HepG2 (cell line): ENCODE measurements around the gene ADCK2. TPM values are rescaled to one million over a fixed set of nuclear protein-coding genes. Genes with fewer than 3 reads are reported as not detected.

Experiments
- ATAC-seq: fragments of 200-7000 bp; cut with Tn5 transposase; 3 replicates; pipeline ENCODE4 v1.9.1; 2020; ENCODE audit warnings: mild to moderate bottlenecking, moderate library complexity
- BruUV-seq: library from RNA; stranded (reverse); fragments of 400-500 nt; replicated peaks from 2 replicates; lab custom pipeline; 2021; lab: Mats Ljungman, UMichigan
- CTCF ChIA-PET: fragments of 300-600 bp; formaldehyde crosslinking; extraction: SDS; loops from one replicate; lab custom pipeline; 2021; ENCODE audit warnings: low total read pairs, inconsistent platforms, low intra/inter-chr PET ratio; lab: Yijun Ruan, JAX
- POLR2A ChIA-PET: fragments of 350-600 bp; sonication (Branson Sonifier 250); formaldehyde crosslinking; loops from one replicate; lab custom pipeline; 2020; ENCODE audit warnings: antibody characterized with exemption, inconsistent platforms; lab: Yijun Ruan, JAX
- DNase-seq: peaks from one replicate; pipeline ENCODE4 v3.0.0-alpha.2; 2015; ENCODE audit warnings: low spot score
- FAIRE-seq: peaks from 3 replicates; lab custom pipeline; 2011; peaks lifted over from hg19 to GRCh38; lab: Jason Lieb, UNC
- H2AFZ ChIP-seq: one replicate; pipeline ENCODE4 v1.6.1; 2011; ENCODE audit warnings: low read length, inconsistent platforms
- H3K27ac ChIP-seq: fragments of 300-600 bp; 3 replicates; pipeline ENCODE4 v1.8.0; 2011; ENCODE audit warnings: mixed run types, mild to moderate bottlenecking, mixed read lengths, low read length, inconsistent platforms; ENCODE audit not compliant: insufficient read depth; ENCODE audit errors: extremely low read length
- H3K27me3 ChIP-seq, 2 experiments: fragments of 200-600 bp in 1 of 2; 2 replicates in 1 of 2; 3 replicates in 1 of 2; pipeline versions ENCODE4 v1.6.0 to v1.8.0; 2011; ENCODE audit warnings: low read length in 2 of 2, mild to moderate bottlenecking in 2 of 2, moderate library complexity in 2 of 2, inconsistent platforms in 1 of 2; ENCODE audit not compliant: insufficient read depth in 2 of 2, control insufficient read depth in 1 of 2
- H3K36me3 ChIP-seq, 2 experiments: fragments of 200-600 bp in 1 of 2; replicated peaks in 1 of 2; 2 replicates in 1 of 2; 3 replicates in 1 of 2; pipeline versions ENCODE4 v1.5.1 to v1.8.0; 2011; ENCODE audit warnings: low read length in 2 of 2, inconsistent platforms in 1 of 2; ENCODE audit not compliant: insufficient read depth in 2 of 2, control insufficient read depth in 1 of 2
- H3K4me1 ChIP-seq: 2 replicates; pipeline ENCODE4 v1.5.1; 2012; ENCODE audit warnings: low read length, inconsistent platforms; ENCODE audit not compliant: insufficient read depth
- H3K4me2 ChIP-seq: 2 replicates; pipeline ENCODE4 v1.6.0; 2011; ENCODE audit warnings: low read depth, low read length, inconsistent platforms
- H3K4me3 ChIP-seq, 3 experiments: fragments of 200-600 bp in 1 of 3; sonication (generic), shearing (Covaris generic) in 1 of 3; replicated peaks in 1 of 3; 2 replicates each; pipeline ENCODE4 v1.5.1; 2011 to 2016; ENCODE audit warnings: low read length in 3 of 3, inconsistent platforms in 2 of 3, low read depth in 2 of 3, mild to moderate bottlenecking in 2 of 3, control low read depth in 1 of 3, mixed read lengths in 1 of 3; ENCODE audit not compliant: insufficient read depth in 1 of 3
- H3K79me2 ChIP-seq: one replicate; pipeline ENCODE4 v1.6.1; 2011; ENCODE audit warnings: low read length, inconsistent platforms; ENCODE audit not compliant: insufficient read depth
- H3K9ac ChIP-seq: 2 replicates; pipeline ENCODE4 v1.6.0; 2011; ENCODE audit warnings: mild to moderate bottlenecking, low read depth, low read length, inconsistent platforms; ENCODE audit not compliant: insufficient read depth
- H3K9me3 ChIP-seq: 2 replicates; pipeline ENCODE4 v1.5.1; 2012; ENCODE audit warnings: mild to moderate bottlenecking, low read length
- H4K20me1 ChIP-seq: 2 replicates; pipeline ENCODE4 v1.6.0; 2011; ENCODE audit warnings: inconsistent platforms, mild to moderate bottlenecking, low read length, moderate library complexity; ENCODE audit not compliant: insufficient read depth
- BHLHE40 ChIP-seq: IDR thresholded peaks from 2 replicates; pipeline ENCODE4 v1.6.1; 2011; ENCODE audit warnings: low read length, improper control_type of control experiment
- EZH2 ChIP-seq: conservative IDR thresholded peaks from 2 replicates; pipeline ENCODE4 v1.6.1; 2012; ENCODE audit warnings: mild to moderate bottlenecking, low read depth, low read length, moderate library complexity
- FOXK2 ChIP-seq: fragments of 450-650 bp; IDR thresholded peaks from 2 replicates; pipeline ENCODE4 v1.6.1; 2016
- FOXM1 ChIP-seq: sonication (generic); formaldehyde crosslinking; IDR thresholded peaks from 2 replicates; pipeline ENCODE4 v1.5.0; 2020; ENCODE audit warnings: missing genetic modification reagents
- HES4 ChIP-seq: sonication (generic); formaldehyde crosslinking; IDR thresholded peaks from 2 replicates; pipeline ENCODE4 v1.9.0; 2021; ENCODE audit warnings: mild to moderate bottlenecking, missing genetic modification reagents, borderline replicate concordance
- PAWR ChIP-seq: sonication (generic); formaldehyde crosslinking; IDR thresholded peaks from 2 replicates; pipeline ENCODE4 v1.4.0; 2020; ENCODE audit warnings: missing genetic modification reagents, mild to moderate bottlenecking, borderline replicate concordance
- RFX5 ChIP-seq: IDR thresholded peaks from 2 replicates; pipeline ENCODE4 v1.6.1; 2011; ENCODE audit warnings: low read depth, low read length, improper control_type of control experiment
- SUZ12 ChIP-seq: fragments of 150-350 bp; IDR thresholded peaks from 2 replicates; pipeline ENCODE4 v1.6.1; 2014; ENCODE audit warnings: low read depth, low read length
- ZC3H4 ChIP-seq: sonication (generic); formaldehyde crosslinking; IDR thresholded peaks from 2 replicates; pipeline ENCODE4 v1.4.0; 2020; ENCODE audit warnings: missing genetic modification reagents, borderline replicate concordance
- ZNF101 ChIP-seq: sonication (generic); formaldehyde crosslinking; IDR thresholded peaks from 2 replicates; pipeline ENCODE4 v1.4.0; 2020; ENCODE audit warnings: mild to moderate bottlenecking, low read depth, missing genetic modification reagents, borderline replicate concordance
- ZNF121 ChIP-seq: sonication (generic); formaldehyde crosslinking; IDR thresholded peaks from 2 replicates; pipeline ENCODE4 v1.5.0; 2020; ENCODE audit warnings: mild to moderate bottlenecking, missing genetic modification reagents
- ZNF510 ChIP-seq: sonication (generic); formaldehyde crosslinking; IDR thresholded peaks from 2 replicates; pipeline ENCODE4 v1.4.0; 2020; ENCODE audit warnings: low read depth, mild to moderate bottlenecking, missing genetic modification reagents
- ZZZ3 ChIP-seq: sonication (generic); formaldehyde crosslinking; IDR thresholded peaks from 2 replicates; pipeline ENCODE4 v1.4.0; 2020; ENCODE audit warnings: missing genetic modification reagents, mild to moderate bottlenecking, borderline replicate concordance
- WGBS: methylation state at CpG from one replicate; pipeline ENCODE4 v1.1.6; 2017; ENCODE audit warnings: low lambda C conversion rate; 5-methylcytosine and 5-hydroxymethylcytosine counted together
- in situ Hi-C: cut with HindIII; loops from 2 replicates; pipeline ENCODE4 v1.10.0; 2017; ENCODE audit warnings: low pct_unique_long_range_greater_than_20kb; ENCODE audit not compliant: extremely low pct_ligation_motif_present
- intact Hi-C: fragments of 100-400 bp; cut with micrococcal nuclease; formaldehyde crosslinking; loops from one replicate; pipeline ENCODE4 v1.10.0; 2022; ENCODE audit not compliant: unreplicated experiment
- polyA plus RNA-seq, 8 experiments: library from polyadenylated mRNA; depleted of rRNA in 3 of 8; stranded (reverse) in 7 of 8; unstranded in 1 of 8; fragments of >200 nt; fragmentation: Illumina TruSeq in 4 of 8; extraction: Trizol in 4 of 8; gene quantifications; 2 replicates each; pipeline versions ENCODE4 v1.2.1 to v1.2.3, GENCODE V29; 2011 to 2016; ENCODE audit warnings: low read depth in 4 of 8, missing spikeins in 1 of 8, mixed read lengths in 1 of 8; ENCODE audit not compliant: insufficient read depth in 1 of 8
- total RNA-seq, 5 experiments: library from RNA; depleted of rRNA; stranded (reverse); fragments of >200 nt; fragmentation: Illumina TruSeq; extraction: Trizol; gene quantifications; 2 replicates each; pipeline ENCODE4 v1.2.3, GENCODE V29; 2016; ENCODE audit warnings: low read depth in 1 of 5
- TF ChIP-seq, protein P1 (sequence below): sonication (generic); formaldehyde crosslinking; IDR thresholded peaks from 2 replicates; pipeline ENCODE4 v1.4.0; 2020; ENCODE audit warnings: missing genetic modification reagents; ENCODE audit errors: not compliant biosample characterization
- TF ChIP-seq, protein P2 (sequence below): sonication (generic); formaldehyde crosslinking; IDR thresholded peaks from 2 replicates; pipeline ENCODE4 v1.4.0; 2020; ENCODE audit warnings: missing genetic modification reagents
- TF ChIP-seq, protein P3 (sequence below): sonication (generic); formaldehyde crosslinking; IDR thresholded peaks from 2 replicates; pipeline ENCODE4 v1.4.0; 2020; ENCODE audit warnings: missing genetic modification reagents
- TF ChIP-seq, protein P4 (sequence below), 2 experiments: sonication (generic) in 1 of 2; formaldehyde crosslinking in 1 of 2; IDR thresholded peaks; 2 replicates each; pipeline versions ENCODE4 v1.5.1 to v1.6.1; 2011 to 2020; ENCODE audit warnings: borderline replicate concordance in 1 of 2, low read depth in 1 of 2, low read length in 1 of 2, mild to moderate bottlenecking in 1 of 2, missing genetic modification reagents in 1 of 2, moderate library complexity in 1 of 2

The ADCK2 gene
- total and polyA plus RNA-seq, 2 of the 13 experiments (the other 11 are each of a cell fraction or from before 2014, with no cell fraction given), result 8.6 to 18.8 TPM

DNA sequence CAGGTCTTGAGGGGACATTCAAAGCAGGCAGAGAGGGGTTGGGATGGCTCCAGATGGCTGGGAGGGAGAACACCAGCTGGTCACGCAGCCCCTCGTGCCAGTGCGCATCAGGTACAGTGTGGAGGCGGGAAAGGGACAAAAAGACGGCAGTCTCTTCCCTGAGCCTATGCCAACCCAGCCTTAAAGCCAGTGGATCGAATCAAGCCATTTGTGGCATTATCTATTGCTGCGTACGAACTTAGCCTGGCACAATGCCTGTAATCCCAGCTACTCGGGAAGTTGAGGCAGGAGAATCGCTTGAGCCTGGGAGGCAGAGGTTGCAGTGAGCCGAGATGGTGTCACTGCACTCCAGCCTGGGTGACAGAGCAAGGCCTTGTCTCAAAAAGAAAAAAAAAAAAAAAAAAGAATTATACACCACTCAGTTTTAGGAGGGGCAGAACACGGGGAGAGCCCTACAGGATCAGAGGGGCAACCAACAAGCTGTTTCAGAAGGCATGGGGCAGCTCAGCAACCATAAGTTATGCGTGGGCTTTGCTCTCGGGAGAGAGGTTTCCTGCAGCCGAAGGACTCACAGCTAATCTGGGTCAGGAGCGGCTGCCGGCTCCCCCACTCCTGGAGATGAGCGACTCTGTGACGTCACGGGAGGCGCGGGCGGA is 23.4 kb downstream of the ADCK2 start:
- 63% methylated on average over 15 of the region's 23 CpGs for WGBS
- Histone ChIP-seq H4K20me1 (0 out of 2 replicates have a peak, but pooled peaks cover 10% of the 10 kb centered on the region), H3K4me1 (peaks cover 28% of the 10 kb centered on the region), H3K27ac (peak overlapping the region; percentile 81), H3K27me3 (no peaks in the 10 kb centered on the region; a peak in 1 of 5 replicates), H2AFZ (no peak overlapping the region), H3K36me3 (peaks cover 0 to 3% of the 10 kb centered on the region in 2 experiments; a peak in 2 of 5 replicates), H3K79me2 (peaks cover 34% of the 10 kb centered on the region), H3K4me2 (peak overlapping the region; percentile 93), H3K9ac (peak overlapping the region; percentile 84), H3K9me3 (no peaks in the 10 kb centered on the region), H3K4me3 (peak overlapping the region; percentile 74 to 96 (median 80))
- TSS peak; percentile 75 for BruUV-seq
- in situ Hi-C loops (loop anchor here (25.0 kb wide), 1 partner anchor 316 kb away; the partner anchor contains the start of gene MRPS33), intact Hi-C loops (no loop called here)
- ChIA-PET CTCF (no interaction called here), POLR2A (interaction anchor here (0.6 to 1.1 kb wide), 7 partner anchors 10 to 1460 kb away, joined by 3 to 6 read pairs (median 4); partner anchors contain the start of gene ADCK2)
- no peak for ATAC-seq
- peak; percentile 81 for DNase-seq
- FAIRE-seq, result no peak
- TF ChIP-seq, protein P1, sequence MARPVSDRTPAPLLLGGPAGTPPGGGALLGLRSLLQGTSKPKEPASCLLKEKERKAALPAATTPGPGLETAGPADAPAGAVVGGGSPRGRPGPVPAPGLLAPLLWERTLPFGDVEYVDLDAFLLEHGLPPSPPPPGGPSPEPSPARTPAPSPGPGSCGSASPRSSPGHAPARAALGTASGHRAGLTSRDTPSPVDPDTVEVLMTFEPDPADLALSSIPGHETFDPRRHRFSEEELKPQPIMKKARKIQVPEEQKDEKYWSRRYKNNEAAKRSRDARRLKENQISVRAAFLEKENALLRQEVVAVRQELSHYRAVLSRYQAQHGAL (CRISPR knock-in tag), result no peak
- TF ChIP-seq HES4, result no peak
- no peak for TF ChIP-seq EZH2
- no peak for TF ChIP-seq FOXM1 (CRISPR knock-in tag)
- no peak for TF ChIP-seq ZNF510 (CRISPR knock-in tag)
- no peak for TF ChIP-seq BHLHE40
- TF ChIP-seq ZNF121 (CRISPR knock-in tag), result no peak
- TF ChIP-seq ZNF101 (CRISPR knock-in tag), result no peak
- TF ChIP-seq, protein P2, sequence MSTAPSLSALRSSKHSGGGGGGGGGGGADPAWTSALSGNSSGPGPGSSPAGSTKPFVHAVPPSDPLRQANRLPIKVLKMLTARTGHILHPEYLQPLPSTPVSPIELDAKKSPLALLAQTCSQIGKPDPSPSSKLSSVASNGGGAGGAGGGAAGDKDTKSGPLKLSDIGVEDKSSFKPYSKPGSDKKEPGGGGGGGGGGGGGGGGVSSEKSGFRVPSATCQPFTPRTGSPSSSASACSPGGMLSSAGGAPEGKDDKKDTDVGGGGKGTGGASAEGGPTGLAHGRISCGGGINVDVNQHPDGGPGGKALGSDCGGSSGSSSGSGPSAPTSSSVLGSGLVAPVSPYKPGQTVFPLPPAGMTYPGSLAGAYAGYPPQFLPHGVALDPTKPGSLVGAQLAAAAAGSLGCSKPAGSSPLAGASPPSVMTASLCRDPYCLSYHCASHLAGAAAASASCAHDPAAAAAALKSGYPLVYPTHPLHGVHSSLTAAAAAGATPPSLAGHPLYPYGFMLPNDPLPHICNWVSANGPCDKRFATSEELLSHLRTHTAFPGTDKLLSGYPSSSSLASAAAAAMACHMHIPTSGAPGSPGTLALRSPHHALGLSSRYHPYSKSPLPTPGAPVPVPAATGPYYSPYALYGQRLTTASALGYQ (CRISPR knock-in tag), result no peak
- TF ChIP-seq RFX5, result peak; percentile 63; the same call in 1 of the 2 replicates
- TF ChIP-seq, protein P3, sequence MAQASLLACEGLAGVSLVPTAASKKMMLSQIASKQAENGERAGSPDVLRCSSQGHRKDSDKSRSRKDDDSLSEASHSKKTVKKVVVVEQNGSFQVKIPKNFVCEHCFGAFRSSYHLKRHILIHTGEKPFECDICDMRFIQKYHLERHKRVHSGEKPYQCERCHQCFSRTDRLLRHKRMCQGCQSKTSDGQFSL (CRISPR knock-in tag), result peak; percentile 96
- 0 out of 2 replicates have a peak, but pooled peaks have one; percentile 28 for TF ChIP-seq ZC3H4 (CRISPR knock-in tag)
- TF ChIP-seq, protein P4, sequence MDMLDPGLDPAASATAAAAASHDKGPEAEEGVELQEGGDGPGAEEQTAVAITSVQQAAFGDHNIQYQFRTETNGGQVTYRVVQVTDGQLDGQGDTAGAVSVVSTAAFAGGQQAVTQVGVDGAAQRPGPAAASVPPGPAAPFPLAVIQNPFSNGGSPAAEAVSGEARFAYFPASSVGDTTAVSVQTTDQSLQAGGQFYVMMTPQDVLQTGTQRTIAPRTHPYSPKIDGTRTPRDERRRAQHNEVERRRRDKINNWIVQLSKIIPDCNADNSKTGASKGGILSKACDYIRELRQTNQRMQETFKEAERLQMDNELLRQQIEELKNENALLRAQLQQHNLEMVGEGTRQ (IDR thresholded peaks at IDR 0.05; ENCODE audit: low read depth, low read length), result no peak
- TF ChIP-seq, protein P4 (CRISPR knock-in tag; IDR thresholded peaks at IDR 0.05; ENCODE audit: borderline replicate concordance), result no peak
- TF ChIP-seq ZZZ3, result no peak
- TF ChIP-seq SUZ12, result no peak
- no peak for TF ChIP-seq PAWR
- TF ChIP-seq FOXK2, result no peak
